H1 (cell line): ENCODE data around the gene NR2E3. TPM values are rescaled to one million over a fixed set of nuclear protein-coding genes. Genes with fewer than 3 reads are reported as not detected.

Experiments
- CHD7 ChIP-seq: fragments of 300-600 bp; sonication (generic); IDR thresholded peaks from 2 replicates; pipeline ENCODE4 v1.7.1; 2012; ENCODE audit warnings: low read length, moderate library complexity, mild to moderate bottlenecking, inconsistent platforms; ENCODE audit not compliant: insufficient replicate concordance
- EP300 ChIP-seq, 2 experiments: IDR thresholded peaks; 1 replicate in 1 of 2; 2 replicates in 1 of 2; pipeline ENCODE4 v1.6.1; 2011 to 2012; ENCODE audit warnings: low read depth in 2 of 2, low read length in 2 of 2, mild to moderate bottlenecking in 2 of 2, borderline replicate concordance in 1 of 2, inconsistent platforms in 1 of 2, moderate library complexity in 1 of 2
- FOSL1 ChIP-seq: IDR thresholded peaks from 2 replicates; pipeline ENCODE4 v1.6.1; 2011; ENCODE audit warnings: mild to moderate bottlenecking, low read depth, low read length, moderate library complexity; ENCODE audit not compliant: insufficient read depth
- GTF2F1 ChIP-seq: IDR thresholded peaks from 2 replicates; pipeline ENCODE4 v1.6.1; 2012; ENCODE audit warnings: low read depth, low read length, improper control_type of control experiment, borderline replicate concordance
- JUND ChIP-seq: IDR thresholded peaks from 2 replicates; pipeline ENCODE4 v1.6.1; 2011; ENCODE audit warnings: mild to moderate bottlenecking, improper control_type of control experiment, low read length
- KDM5A ChIP-seq: fragments of 200-600 bp; IDR thresholded peaks from 2 replicates; pipeline ENCODE4 v1.7.1; 2012; ENCODE audit warnings: mild to moderate bottlenecking, low read length, inconsistent platforms, mixed read lengths
- SUZ12 ChIP-seq: fragments of 200-600 bp; sonication (generic); IDR thresholded peaks from 2 replicates; pipeline ENCODE4 v1.6.1; 2012; ENCODE audit warnings: mild to moderate bottlenecking, inconsistent platforms, low read length, moderate library complexity, mixed read lengths
- polyA plus RNA-seq, 7 experiments: library from polyadenylated mRNA; depleted of rRNA in 3 of 7; stranded (reverse) in 5 of 7; unstranded in 2 of 7; fragments of >200 nt in 5 of 7; fragments of 200-250 nt in 2 of 7; gene quantifications; 1 replicate in 5 of 7; 2 replicates in 1 of 7; 4 replicates in 1 of 7; pipeline versions ENCODE4 v1.2.1 to v1.2.3, GENCODE V29; 2011 to 2013; ENCODE audit warnings: missing spikeins in 2 of 7, mixed read lengths in 2 of 7
- total RNA-seq: library from RNA; stranded (reverse); fragmentation: NEBNext Ultra II Directional; extraction: Animal tissue kit (Norgen Biotek cat#: 25700); gene quantifications from 2 replicates; pipeline ENCODE4 v1.2.1, GENCODE V29; 2021

The NR2E3 gene
- total and polyA plus RNA-seq, 2 of the 8 experiments (the other 6 are each of a cell fraction or from before 2014, with no cell fraction given), result 0.56 to 0.80 TPM

- TF ChIP-seq CHD7 (no peak), KDM5A (no peak), SUZ12 (no peak), FOSL1 (no peak), EP300 (IDR thresholded peaks at IDR 0.05; ENCODE audit: borderline replicate concordance in 1 of 2, low read depth in 2 of 2, low read length in 2 of 2) (no peak), GTF2F1 (no peak), JUND (no peak)
Measured at GRCh38 chr15:71761649-71762048, 48.7 kb upstream of the NR2E3 start (continued).
